Body of pancreas (tissue), 4 donors: ENCODE data around the gene CREB5.

ENCODE experiments used
- POLR2A ChIP-seq, 3 donors: fragments of 450-650 bp; IDR thresholded peaks; one replicate each; pipeline ENCODE4 v1.6.1; 2016; ENCODE audit warnings: antibody characterized with exemption in 3 of 3, mild to moderate bottlenecking in 2 of 3
- TF ChIP-seq, protein P1 (sequence below), 7 experiments: fragments of 450-650 bp in 4 of 7; fragments of 200-600 bp in 3 of 7; sonication (generic) in 3 of 7; IDR thresholded peaks; one replicate each; pipeline ENCODE4 v1.5.1; 2016 to 2019; ENCODE audit warnings: antibody characterized with exemption in 7 of 7

DNA sequence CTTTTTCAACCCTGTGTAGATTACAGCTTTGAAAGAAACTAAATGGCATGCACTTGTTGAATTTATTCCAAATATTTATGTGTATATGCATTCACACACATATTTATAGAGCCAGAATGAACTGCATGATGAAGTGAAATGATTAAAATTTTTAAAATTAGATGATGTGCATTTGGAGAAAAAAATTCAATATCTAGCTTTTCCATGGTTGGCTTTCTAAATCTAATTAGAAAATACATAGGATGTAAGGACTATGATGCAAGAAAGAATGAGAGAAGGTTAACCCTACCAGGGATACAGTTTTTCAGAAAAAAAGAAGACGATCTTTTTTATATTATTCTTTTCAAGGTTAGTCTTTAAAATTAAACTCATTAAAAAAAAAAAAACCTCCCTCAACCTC lies 341.3 kb downstream of the CREB5 start:
- TF ChIP-seq, protein P1, sequence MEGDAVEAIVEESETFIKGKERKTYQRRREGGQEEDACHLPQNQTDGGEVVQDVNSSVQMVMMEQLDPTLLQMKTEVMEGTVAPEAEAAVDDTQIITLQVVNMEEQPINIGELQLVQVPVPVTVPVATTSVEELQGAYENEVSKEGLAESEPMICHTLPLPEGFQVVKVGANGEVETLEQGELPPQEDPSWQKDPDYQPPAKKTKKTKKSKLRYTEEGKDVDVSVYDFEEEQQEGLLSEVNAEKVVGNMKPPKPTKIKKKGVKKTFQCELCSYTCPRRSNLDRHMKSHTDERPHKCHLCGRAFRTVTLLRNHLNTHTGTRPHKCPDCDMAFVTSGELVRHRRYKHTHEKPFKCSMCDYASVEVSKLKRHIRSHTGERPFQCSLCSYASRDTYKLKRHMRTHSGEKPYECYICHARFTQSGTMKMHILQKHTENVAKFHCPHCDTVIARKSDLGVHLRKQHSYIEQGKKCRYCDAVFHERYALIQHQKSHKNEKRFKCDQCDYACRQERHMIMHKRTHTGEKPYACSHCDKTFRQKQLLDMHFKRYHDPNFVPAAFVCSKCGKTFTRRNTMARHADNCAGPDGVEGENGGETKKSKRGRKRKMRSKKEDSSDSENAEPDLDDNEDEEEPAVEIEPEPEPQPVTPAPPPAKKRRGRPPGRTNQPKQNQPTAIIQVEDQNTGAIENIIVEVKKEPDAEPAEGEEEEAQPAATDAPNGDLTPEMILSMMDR (IDR thresholded peaks at IDR 0.05): no peak
- no peak for TF ChIP-seq POLR2A (IDR thresholded peaks at IDR 0.05)
